Panc1 (cell line): ENCODE measurements around the gene PHRF1.

Experiments
- CTCF ChIP-seq: fragments of 450-650 bp; IDR thresholded peaks from 2 replicates; pipeline ENCODE4 v1.5.1; 2017; ENCODE audit warnings: mild to moderate bottlenecking
- POLR2AphosphoS5 ChIP-seq: IDR thresholded peaks from 2 replicates; pipeline ENCODE4 v1.6.1; 2012; ENCODE audit warnings: mild to moderate bottlenecking, low read depth, low read length, moderate library complexity
- REST ChIP-seq, 2 experiments: IDR thresholded peaks; 2 replicates each; pipeline ENCODE4 v1.6.1; 2011 to 2012; ENCODE audit warnings: low read depth in 2 of 2, control low read depth in 1 of 2, low read length in 1 of 2, mild to moderate bottlenecking in 1 of 2, moderate library complexity in 1 of 2; ENCODE audit not compliant: insufficient read depth in 1 of 2
- SIN3A ChIP-seq: IDR thresholded peaks from 2 replicates; pipeline ENCODE4 v1.6.1; 2012; ENCODE audit warnings: low read depth, mild to moderate bottlenecking, low read length, moderate library complexity, borderline replicate concordance; ENCODE audit not compliant: insufficient read depth

- TF ChIP-seq CTCF (no peak), POLR2AphosphoS5 (no peak), REST (IDR thresholded peaks at IDR 0.05; ENCODE audit: insufficient read depth in 1 of 2, low read depth in 2 of 2, low read length in 1 of 2) (no peak), SIN3A (no peak)
Observed at GRCh38 chr11:653837-654236, 77.6 kb downstream of the PHRF1 start.
